Stomach (tissue), 4 donors: ENCODE data around the gene WNT3.

ENCODE experiments used
- POLR2A ChIP-seq, 4 donors: fragments of 450-650 bp; IDR thresholded peaks; one replicate each; pipeline ENCODE4 v1.6.1; 2016; ENCODE audit warnings: antibody characterized with exemption in 4 of 4, control low read depth in 2 of 4, mild to moderate bottlenecking in 1 of 4, moderate library complexity in 1 of 4
- TF ChIP-seq, protein P1 (sequence below), 7 experiments: fragments of 450-650 bp in 4 of 7; fragments of 200-600 bp in 3 of 7; sonication (generic) in 3 of 7; IDR thresholded peaks; one replicate each; pipeline ENCODE4 v1.5.1; 2016 to 2019; ENCODE audit warnings: antibody characterized with exemption in 7 of 7, control low read depth in 2 of 7, mild to moderate bottlenecking in 1 of 7

DNA sequence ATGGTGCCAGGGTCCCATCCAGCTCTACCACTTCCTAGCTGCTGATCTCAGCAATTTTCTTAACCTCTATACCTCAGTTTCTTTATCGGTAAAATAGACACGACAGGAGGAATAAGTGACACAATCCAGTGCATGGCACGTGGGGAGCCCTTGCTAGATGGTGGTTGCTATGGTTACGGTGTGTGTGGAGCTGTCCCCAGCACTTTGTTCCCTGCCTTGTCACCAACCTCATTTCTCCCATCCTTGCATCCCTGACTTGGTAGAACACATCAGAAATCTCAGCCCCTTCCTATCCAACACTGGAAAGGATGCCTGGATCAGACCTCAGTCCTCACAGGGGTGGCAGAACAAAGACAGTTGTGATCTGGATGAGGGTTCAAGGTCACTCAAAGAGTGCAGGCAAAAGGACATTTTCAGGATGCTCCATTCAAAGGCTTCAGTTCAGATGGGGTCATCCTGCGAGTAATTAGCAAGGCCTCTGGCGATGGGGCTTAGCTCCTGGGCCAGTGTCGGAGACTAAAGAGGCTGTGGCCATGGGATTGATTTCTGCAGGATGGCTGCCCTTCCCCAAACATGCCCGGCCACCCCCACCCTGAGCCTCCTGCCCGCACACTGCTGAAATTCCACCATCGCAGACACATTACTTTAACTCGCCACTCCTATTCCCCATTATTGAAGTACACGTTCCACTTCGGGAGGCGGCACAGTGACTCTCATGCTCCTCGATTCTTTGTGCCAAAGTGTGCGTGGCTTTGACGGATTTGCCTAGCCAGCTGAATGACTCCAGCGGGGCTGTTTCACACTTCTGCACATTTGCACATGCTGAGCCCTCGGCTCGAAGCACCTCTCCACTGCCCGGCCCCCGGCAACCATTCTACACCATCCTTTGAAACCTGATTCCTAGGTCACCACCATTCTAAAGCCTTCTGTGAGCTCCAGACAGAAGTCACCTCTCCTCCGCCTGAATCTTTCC, 40.3 kb downstream of the WNT3 start:
- TF ChIP-seq, protein P1, sequence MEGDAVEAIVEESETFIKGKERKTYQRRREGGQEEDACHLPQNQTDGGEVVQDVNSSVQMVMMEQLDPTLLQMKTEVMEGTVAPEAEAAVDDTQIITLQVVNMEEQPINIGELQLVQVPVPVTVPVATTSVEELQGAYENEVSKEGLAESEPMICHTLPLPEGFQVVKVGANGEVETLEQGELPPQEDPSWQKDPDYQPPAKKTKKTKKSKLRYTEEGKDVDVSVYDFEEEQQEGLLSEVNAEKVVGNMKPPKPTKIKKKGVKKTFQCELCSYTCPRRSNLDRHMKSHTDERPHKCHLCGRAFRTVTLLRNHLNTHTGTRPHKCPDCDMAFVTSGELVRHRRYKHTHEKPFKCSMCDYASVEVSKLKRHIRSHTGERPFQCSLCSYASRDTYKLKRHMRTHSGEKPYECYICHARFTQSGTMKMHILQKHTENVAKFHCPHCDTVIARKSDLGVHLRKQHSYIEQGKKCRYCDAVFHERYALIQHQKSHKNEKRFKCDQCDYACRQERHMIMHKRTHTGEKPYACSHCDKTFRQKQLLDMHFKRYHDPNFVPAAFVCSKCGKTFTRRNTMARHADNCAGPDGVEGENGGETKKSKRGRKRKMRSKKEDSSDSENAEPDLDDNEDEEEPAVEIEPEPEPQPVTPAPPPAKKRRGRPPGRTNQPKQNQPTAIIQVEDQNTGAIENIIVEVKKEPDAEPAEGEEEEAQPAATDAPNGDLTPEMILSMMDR (IDR thresholded peaks at IDR 0.05), result no peak
- no peak for TF ChIP-seq POLR2A (IDR thresholded peaks at IDR 0.05)
